CD4-positive, alpha-beta T cell (primary cell): ENCODE results near the gene ESR1. TPM values are rescaled to one million over a fixed set of nuclear protein-coding genes. Genes with fewer than 3 reads are reported as not detected.

Experiments used
- ATAC-seq: fragments of 200-7000 bp; cut with Tn5 transposase; one replicate; pipeline ENCODE4 v1.10.0; 2022; ENCODE audit warnings: mild to moderate bottlenecking; ENCODE audit not compliant: poor library complexity
- CTCF ChIA-PET: fragments of 350-600 bp; sonication (Branson Sonifier 250); formaldehyde crosslinking; loops from one replicate; lab custom pipeline; 2021; ENCODE audit warnings: antibody characterized with exemption, inconsistent platforms; lab: Charles Lee
- POLR2A ChIA-PET: fragments of 350-600 bp; sonication (Branson Sonifier 250); formaldehyde crosslinking; loops from one replicate; lab custom pipeline; 2021; ENCODE audit warnings: antibody characterized with exemption, inconsistent platforms; lab: Charles Lee
- DNase-seq, 14 experiments: peaks; one replicate each; pipeline ENCODE4 v3.0.0-alpha.2; 2013 to 2020; ENCODE audit warnings: mixed read lengths in 2 of 14
- H3K27ac ChIP-seq, 2 donors: one replicate each; pipeline versions ENCODE4 v1.5.1 to v1.7.0; 2013; ENCODE audit warnings: low read length in 2 of 2, low read depth in 1 of 2, mild to moderate bottlenecking in 1 of 2
- H3K27me3 ChIP-seq, 2 experiments: 1 replicate in 1 of 2; 2 replicates in 1 of 2; pipeline versions ENCODE4 v1.6.1 to v1.7.0; 2013; ENCODE audit warnings: low read length in 2 of 2, control low read depth in 1 of 2, mild to moderate bottlenecking in 1 of 2, moderate library complexity in 1 of 2; ENCODE audit not compliant: insufficient read depth in 2 of 2, control insufficient read depth in 1 of 2
- H3K36me3 ChIP-seq: one replicate; pipeline ENCODE4 v1.6.1; 2013; ENCODE audit warnings: low read length, control low read depth; ENCODE audit not compliant: insufficient read depth
- H3K4me1 ChIP-seq: one replicate; pipeline ENCODE4 v1.6.1; 2013; ENCODE audit warnings: low read length, control low read depth; ENCODE audit not compliant: insufficient read depth
- H3K4me3 ChIP-seq: one replicate; pipeline ENCODE4 v1.5.1; 2013; ENCODE audit warnings: mild to moderate bottlenecking, low read length, moderate library complexity
- H3K9me3 ChIP-seq, 2 experiments: 1 replicate in 1 of 2; 2 replicates in 1 of 2; pipeline versions ENCODE4 v1.6.1 to v1.7.0; 2013; ENCODE audit warnings: low read length in 2 of 2, mild to moderate bottlenecking in 2 of 2, control low read depth in 1 of 2, moderate library complexity in 1 of 2; ENCODE audit not compliant: control insufficient read depth in 1 of 2, insufficient read depth in 1 of 2
- H3K27ac Mint-ChIP-seq: one replicate; pipeline ENCODE4 v1.8.0; 2020; ENCODE audit warnings: mixed read lengths
- H3K27me3 Mint-ChIP-seq: one replicate; pipeline ENCODE4 v1.8.0; 2021; ENCODE audit warnings: mixed read lengths
- H3K36me3 Mint-ChIP-seq: one replicate; pipeline ENCODE4 v1.8.0; 2021; ENCODE audit warnings: low read depth, mixed read lengths
- H3K4me1 Mint-ChIP-seq: one replicate; pipeline ENCODE4 v1.8.0; 2021; ENCODE audit warnings: low read depth, mixed read lengths
- H3K4me3 Mint-ChIP-seq: one replicate; pipeline ENCODE4 v1.8.0; 2020; ENCODE audit warnings: mild to moderate bottlenecking, mixed read lengths
- H3K9me3 Mint-ChIP-seq: one replicate; pipeline ENCODE4 v1.8.0; 2020; ENCODE audit warnings: mixed read lengths
- intact Hi-C, 2 experiments: fragments of 100-400 bp; cut with DNase I in 1 of 2; cut with micrococcal nuclease in 1 of 2; formaldehyde crosslinking; loops; one replicate each; pipeline versions ENCODE4 v1.15.1 to v1.9.0; 2023 to 2025; cut with DNase I, micrococcal nuclease
- total RNA-seq, 174 experiments: library from RNA in 2 of 174; stranded (reverse) in 2 of 174; gene quantifications; one replicate each; pipeline ENCODE4 v1.2.3 and lab custom pipeline; 2021 to 2026
- TF ChIP-seq, protein P1 (sequence below): fragments of 200-600 bp; IDR thresholded peaks from one replicate; pipeline ENCODE4 v1.8.0; 2022; ENCODE audit warnings: antibody characterized with exemption, mild to moderate bottlenecking

Gene ESR1
- total RNA-seq, 2 experiments from 2014 or later: 2.6 to 2.8 TPM

DNA sequence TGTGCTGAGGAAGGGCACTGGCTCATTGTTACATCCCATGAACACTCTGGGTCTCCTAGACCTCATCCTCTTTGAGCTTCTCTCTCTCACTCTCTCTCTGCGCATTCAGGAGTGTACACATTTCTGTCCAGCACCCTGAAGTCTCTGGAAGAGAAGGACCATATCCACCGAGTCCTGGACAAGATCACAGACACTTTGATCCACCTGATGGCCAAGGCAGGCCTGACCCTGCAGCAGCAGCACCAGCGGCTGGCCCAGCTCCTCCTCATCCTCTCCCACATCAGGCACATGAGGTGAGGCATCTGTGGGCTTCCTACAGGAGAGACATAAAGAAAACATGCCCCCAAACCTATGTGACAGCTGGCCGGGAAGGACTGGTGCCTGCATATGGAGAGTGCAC is 286.8 kb downstream of the ESR1 start:
- CTCF ChIA-PET: no interaction called here
- TF ChIP-seq, protein P1, sequence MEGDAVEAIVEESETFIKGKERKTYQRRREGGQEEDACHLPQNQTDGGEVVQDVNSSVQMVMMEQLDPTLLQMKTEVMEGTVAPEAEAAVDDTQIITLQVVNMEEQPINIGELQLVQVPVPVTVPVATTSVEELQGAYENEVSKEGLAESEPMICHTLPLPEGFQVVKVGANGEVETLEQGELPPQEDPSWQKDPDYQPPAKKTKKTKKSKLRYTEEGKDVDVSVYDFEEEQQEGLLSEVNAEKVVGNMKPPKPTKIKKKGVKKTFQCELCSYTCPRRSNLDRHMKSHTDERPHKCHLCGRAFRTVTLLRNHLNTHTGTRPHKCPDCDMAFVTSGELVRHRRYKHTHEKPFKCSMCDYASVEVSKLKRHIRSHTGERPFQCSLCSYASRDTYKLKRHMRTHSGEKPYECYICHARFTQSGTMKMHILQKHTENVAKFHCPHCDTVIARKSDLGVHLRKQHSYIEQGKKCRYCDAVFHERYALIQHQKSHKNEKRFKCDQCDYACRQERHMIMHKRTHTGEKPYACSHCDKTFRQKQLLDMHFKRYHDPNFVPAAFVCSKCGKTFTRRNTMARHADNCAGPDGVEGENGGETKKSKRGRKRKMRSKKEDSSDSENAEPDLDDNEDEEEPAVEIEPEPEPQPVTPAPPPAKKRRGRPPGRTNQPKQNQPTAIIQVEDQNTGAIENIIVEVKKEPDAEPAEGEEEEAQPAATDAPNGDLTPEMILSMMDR: no peak
- ATAC-seq (no peak), DNase-seq (no peak)
- no peaks in the 10 kb centered on the region for H3K36me3 ChIP-seq
- H3K36me3 Mint-ChIP-seq: no peaks in the 10 kb centered on the region
- no peak overlapping the region for H3K27ac ChIP-seq
- intact Hi-C loops: no loop called here
- no peak overlapping the region for H3K27ac Mint-ChIP-seq
- no peak overlapping the region for H3K4me3 Mint-ChIP-seq
- H3K4me1 ChIP-seq: no peaks in the 10 kb centered on the region
- H3K9me3 ChIP-seq: no peaks in the 10 kb centered on the region
- no peak overlapping the region for H3K4me3 ChIP-seq
- no peaks in the 10 kb centered on the region for H3K27me3 ChIP-seq
- no peaks in the 10 kb centered on the region for H3K4me1 Mint-ChIP-seq
- H3K9me3 Mint-ChIP-seq: no peaks in the 10 kb centered on the region
- H3K27me3 Mint-ChIP-seq: no peaks in the 10 kb centered on the region
- POLR2A ChIA-PET: no interaction called here

DNA sequence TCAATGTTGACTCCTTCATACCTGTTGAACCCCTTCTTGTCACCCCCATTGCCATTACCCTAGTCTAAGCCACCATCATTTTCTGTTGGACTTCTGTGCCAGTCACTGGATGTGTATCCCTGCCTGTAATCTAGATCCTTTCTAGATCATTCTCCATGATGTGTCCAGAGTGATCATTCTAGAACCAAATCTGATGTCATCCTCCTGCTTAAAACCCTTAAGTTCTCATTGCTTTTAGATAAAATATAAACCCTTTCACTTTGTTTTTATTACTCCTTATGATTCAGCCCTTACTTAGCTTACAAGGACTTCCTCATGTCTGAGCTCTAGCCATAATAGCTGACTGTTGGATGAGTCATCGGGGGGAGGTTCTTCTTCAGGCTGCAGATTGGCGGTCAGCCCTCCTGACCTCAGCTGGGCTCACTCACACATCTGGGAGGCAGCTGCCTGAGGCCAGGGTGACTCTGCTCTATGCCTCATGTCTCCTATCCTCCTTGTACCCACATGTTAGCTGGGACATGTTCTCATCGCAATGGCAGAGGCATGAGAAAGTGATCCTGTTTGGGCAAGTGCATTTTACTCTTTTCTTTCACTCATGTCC is 287.6 kb downstream of the ESR1 start:
- ATAC-seq: no peak

DNA sequence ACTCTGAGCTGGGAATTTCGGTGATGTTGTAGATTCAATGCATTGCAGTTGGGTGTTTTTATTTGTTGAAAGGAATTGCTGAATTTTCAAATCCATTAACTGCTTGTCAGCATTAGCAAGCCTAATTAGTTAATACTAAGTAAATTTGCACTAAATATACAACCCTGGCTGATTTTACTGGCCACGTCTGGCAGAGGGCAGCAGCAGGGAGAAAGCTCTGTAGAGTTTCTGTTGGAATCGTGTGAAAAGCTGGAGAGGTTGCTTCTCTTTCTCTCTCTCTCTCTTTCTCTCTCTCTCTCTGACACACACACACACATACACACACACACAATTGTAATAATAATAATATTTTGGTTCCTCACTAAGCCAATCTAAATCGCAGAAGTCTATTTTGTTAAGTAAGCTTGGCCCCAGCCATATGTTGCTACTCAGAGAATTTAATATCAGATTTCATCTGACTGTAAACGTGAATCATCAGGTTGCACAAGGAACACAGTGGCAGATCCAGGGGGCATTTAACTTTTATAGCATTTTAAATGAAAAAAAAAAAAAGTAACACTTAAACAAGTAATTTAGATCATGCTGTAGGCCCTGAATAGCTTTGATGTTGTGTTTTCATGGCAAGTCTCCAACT is 289.5 kb downstream of the ESR1 start:
- TF ChIP-seq, protein P1: no peak
- no peaks in the 10 kb centered on the region for H3K27me3 ChIP-seq
- Mint-ChIP-seq H3K9me3 (no peaks in the 10 kb centered on the region), H3K4me1 (no peaks in the 10 kb centered on the region), H3K27ac (no peak overlapping the region), H3K36me3 (no peaks in the 10 kb centered on the region), H3K27me3 (no peaks in the 10 kb centered on the region), H3K4me3 (no peak overlapping the region)
- DNase-seq (no peak), ATAC-seq (no peak)
- H3K9me3 ChIP-seq: no peaks in the 10 kb centered on the region
- POLR2A ChIA-PET: no interaction called here
- CTCF ChIA-PET: no interaction called here
- no peaks in the 10 kb centered on the region for H3K36me3 ChIP-seq
- no peak overlapping the region for H3K4me3 ChIP-seq
- H3K27ac ChIP-seq: no peak overlapping the region
- intact Hi-C loops: no loop called here
- H3K4me1 ChIP-seq: no peaks in the 10 kb centered on the region

More for the DNA sequence above, 287.6 kb downstream of the ESR1 start:
- Mint-ChIP-seq H3K27ac (no peak overlapping the region), H3K4me1 (no peaks in the 10 kb centered on the region), H3K27me3 (no peaks in the 10 kb centered on the region), H3K36me3 (no peaks in the 10 kb centered on the region), H3K4me3 (no peak overlapping the region), H3K9me3 (no peaks in the 10 kb centered on the region)
- intact Hi-C loops: no loop called here
- POLR2A ChIA-PET: no interaction called here
- Histone ChIP-seq H3K27me3 (no peaks in the 10 kb centered on the region), H3K9me3 (no peaks in the 10 kb centered on the region), H3K4me3 (no peak overlapping the region), H3K36me3 (no peaks in the 10 kb centered on the region), H3K27ac (no peak overlapping the region), H3K4me1 (no peaks in the 10 kb centered on the region)
- TF ChIP-seq, protein P1: no peak
- DNase-seq: peak in 4 of 14 experiments; percentile 6 to 76 (median 35)
- CTCF ChIA-PET: no interaction called here
